ENCODE results near the gene MEIS1. TPM values are rescaled to one million over a fixed set of nuclear protein-coding genes. Genes with fewer than 3 reads are reported as not detected.

Gene MEIS1
- total RNA-seq, 1 donor from 2014 or later, result 11.8 TPM

GRCh38 chr2:66559672-66560071 is 124.7 kb downstream of the MEIS1 start:
- DNase-seq (ENCODE audit: extremely low read depth, low read depth, low spot score), result no peak

- no peak for DNase-seq (ENCODE audit: extremely low read depth, low read depth, low spot score)
These were observed 125.8 kb downstream of the MEIS1 start for GRCh38 chr2:66560683-66561082.

- DNase-seq (ENCODE audit: extremely low read depth, low read depth, low spot score), result no peak
These were observed 126.8 kb downstream of the MEIS1 start for GRCh38 chr2:66561645-66562303.

- no peak for DNase-seq (ENCODE audit: extremely low read depth, low read depth, low spot score)
These were observed 127.4 kb downstream of the MEIS1 start for GRCh38 chr2:66562304-66562685.

DNA sequence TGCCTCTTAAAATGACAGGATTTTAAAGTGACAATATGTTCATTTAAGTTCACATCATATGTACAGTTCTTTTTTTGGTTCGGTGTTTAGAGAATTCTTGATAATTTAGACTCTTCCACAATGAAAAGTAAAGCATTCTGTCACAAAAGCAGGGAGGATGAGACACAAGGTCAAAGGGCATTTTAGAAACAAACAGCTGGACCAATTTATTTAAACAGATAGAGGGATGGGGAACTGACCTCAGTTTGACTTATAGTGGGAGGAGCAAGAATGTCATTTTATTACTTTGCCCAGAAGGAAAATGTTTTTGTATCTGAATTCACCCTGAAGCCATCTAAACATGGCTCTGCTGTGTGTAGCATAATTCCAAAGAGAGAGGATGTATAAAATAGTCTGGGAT is 128.5 kb downstream of the MEIS1 start:
- no peak for DNase-seq (ENCODE audit: extremely low read depth, low read depth, low spot score)

DNA sequence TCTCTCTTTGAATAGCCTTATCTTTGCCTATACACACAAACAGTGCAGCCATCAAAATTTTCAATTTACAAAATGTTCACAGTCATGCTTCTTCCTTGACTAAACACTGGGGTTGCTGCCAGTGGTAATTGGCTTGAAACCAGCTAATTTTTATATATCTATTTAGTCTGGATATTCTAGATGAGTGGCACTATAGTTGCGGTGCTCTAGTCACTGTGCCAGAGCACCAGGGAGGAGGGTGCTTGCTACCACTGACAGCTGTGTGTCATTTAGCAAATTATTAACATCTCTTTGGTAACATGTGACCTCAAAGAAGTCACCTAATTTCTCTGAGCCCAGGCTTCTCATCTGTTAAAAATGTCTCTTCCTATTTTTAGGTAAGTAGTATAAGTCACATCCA is 130.4 kb downstream of the MEIS1 start:
- DNase-seq (ENCODE audit: extremely low read depth, low read depth, low spot score), result no peak

DNA sequence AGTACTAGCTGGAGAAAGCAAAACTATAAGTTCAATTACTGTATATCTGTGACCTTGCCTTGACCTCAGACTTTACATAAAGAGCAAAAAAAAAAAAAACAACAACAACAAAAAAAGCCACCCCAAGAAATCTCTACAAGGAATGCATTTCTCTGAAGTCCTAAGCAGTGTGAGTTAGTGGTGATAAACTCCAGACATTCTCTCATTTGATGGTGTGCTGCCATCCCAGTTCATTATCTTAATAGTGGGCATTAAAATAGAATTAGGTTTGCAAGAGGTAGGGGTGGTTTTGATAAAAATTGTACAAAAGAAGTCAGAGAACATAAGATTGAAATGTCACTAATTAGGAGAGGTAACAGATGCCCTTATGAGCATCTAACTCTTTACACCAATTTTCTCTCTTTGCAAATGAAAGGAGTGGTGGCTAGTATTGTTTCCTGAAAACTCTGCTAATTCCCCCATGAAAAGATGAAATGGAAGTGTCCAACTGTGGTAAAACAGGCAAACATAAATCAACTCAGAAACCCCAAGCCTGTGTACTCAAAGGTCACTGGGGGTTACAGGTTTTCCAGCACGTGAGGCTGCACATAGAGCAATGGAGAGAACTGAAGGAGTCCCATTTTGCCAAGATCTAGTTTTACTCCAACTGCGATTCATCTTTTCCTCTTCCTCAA is 131.9 kb downstream of the MEIS1 start:
- DNase-seq (ENCODE audit: extremely low read depth, low read depth, low spot score), result no peak

DNA sequence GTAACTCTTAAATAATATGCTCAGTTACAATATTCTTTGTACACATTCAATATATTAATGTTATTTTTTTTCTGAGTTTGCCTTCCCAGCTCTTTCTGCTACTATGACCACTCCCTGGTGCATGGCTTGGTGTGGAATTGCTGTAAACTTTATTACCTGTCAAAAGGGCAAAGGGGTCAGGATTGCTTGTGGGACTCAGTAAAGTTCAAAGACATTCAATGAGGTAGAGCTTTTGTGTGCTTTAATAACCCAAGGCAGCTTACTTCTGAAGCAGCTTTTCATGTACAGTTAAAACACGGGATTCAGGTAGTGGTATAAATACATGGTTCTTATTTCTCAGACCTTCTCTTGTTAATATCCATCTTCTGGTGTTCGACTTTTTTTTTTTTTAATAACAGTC is 132.8 kb downstream of the MEIS1 start:
- no peak for DNase-seq (ENCODE audit: extremely low read depth, low read depth, low spot score)

- no peak for DNase-seq (ENCODE audit: extremely low read depth, low read depth, low spot score)
These were observed 133.8 kb downstream of the MEIS1 start for GRCh38 chr2:66568650-66569300.

GRCh38 chr2:66569321-66569851 is 134.5 kb downstream of the MEIS1 start:
- DNase-seq (ENCODE audit: extremely low read depth, low read depth, low spot score), result no peak

DNA sequence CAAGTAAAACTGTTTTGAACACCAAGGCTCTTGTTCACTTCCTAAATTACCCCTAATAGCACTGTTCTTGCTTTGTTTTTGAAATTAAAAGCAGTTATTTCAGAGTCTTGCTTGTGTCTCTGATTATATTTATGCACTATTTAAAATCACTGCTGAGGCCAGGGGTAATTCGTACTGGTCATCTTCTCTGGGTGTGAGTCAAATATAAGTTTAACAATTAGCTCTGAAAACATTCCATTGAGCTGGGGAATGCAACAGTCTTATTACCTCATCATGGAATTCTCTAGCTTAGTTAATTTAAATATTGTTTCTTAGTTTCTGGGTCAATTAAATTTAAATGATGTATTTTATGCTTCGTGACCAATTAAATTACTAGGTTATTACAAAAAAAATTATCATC is 135.0 kb downstream of the MEIS1 start:
- no peak for DNase-seq (ENCODE audit: extremely low read depth, low read depth, low spot score)

- DNase-seq (ENCODE audit: extremely low read depth, low read depth, low spot score), result no peak
These were observed 135.5 kb downstream of the MEIS1 start for GRCh38 chr2:66570471-66570870.

GRCh38 chr2:66571918-66572317 is 137.0 kb downstream of the MEIS1 start:
- no peak for DNase-seq (ENCODE audit: extremely low read depth, low read depth, low spot score)

GRCh38 chr2:66572391-66572790 is 137.5 kb downstream of the MEIS1 start:
- no peak for DNase-seq (ENCODE audit: extremely low read depth, low read depth, low spot score)

DNA sequence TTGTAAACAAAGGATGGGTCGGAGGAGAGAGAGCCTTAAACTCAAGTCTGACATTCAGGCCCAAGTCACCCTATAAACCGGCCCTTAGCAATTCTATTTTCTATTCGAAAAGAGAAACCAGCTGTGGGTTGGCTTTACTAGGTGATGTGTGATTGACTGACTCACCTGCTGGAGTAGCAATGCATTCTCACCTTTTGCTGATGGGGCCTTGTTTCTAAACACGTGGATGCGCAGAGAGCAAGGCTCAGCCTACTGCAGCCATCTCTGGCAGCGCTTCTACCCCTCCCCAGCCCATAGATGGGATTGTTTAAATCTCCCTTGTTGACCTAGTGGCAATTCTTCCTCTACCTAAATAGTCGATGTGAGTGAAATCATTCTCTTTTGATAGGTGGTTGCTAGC is 138.5 kb downstream of the MEIS1 start:
- no peak for DNase-seq (ENCODE audit: extremely low read depth, low read depth, low spot score)

DNA sequence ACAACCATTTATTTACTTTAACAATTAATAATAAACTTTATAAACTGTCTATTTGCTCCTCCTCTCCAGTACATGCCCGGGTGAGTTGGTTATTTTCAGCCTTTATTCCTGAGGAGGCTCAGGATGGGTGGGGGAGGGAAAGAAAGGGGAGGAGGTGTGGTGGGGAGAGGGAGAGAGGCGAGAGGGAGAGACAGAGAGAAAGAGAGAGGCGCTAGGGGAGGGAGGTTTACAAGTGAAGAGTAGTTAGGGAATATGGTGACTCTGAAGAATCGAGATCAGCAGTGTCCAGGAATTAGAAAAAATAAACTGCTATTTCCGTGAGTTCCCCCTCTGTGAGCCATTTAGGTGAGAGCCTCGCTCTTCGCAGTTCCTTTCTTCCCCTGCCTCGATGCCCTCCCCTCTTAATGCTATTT is 138.9 kb downstream of the MEIS1 start:
- no peak for DNase-seq (ENCODE audit: extremely low read depth, low read depth, low spot score)

DNA sequence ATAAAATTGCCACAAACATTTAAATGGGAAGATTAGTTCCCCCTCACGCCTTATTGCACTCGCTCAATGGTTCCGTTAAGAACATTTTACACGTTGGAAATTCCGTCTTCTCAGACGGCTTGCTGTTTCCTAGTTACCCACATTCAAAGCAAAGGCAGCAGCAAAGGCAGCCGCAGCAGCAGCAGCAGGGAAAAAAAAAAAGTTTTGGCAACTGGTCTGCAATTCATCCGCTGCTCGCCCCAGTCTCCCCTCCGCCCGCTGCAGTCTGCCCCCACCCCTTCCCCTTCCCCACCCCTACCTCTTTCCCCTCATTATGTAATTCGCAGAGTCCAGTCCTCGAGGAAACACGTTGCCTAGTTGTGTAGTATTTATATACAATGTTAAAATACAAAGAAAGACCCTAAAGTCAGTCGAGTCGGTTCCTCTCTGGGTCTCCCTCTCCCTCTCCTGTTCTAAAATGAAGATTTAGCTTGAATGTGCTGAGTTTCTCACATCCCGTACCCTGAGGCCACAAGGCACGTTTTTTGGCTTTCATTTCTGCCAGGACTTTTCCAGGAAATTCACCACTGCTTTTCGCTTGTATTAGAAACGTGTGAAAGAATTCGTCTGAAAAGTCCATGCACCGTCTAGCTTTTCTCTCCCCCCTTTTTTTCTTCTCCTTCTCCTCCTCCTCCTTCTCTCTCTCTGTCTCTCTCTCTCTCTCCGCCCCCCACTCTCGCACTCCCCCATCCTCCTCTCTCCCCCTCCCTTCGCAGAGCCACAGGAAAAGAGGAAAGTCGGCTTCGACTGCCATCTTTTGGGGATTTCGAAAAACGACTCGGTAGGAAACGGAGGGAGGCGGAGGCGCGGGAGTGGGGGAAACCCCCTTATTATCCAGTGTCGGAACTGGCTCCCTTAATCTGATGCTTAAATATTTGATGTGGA is 140.0 kb downstream of the MEIS1 start:
- DNase-seq (ENCODE audit: extremely low read depth, low read depth, low spot score), result no peak

DNA sequence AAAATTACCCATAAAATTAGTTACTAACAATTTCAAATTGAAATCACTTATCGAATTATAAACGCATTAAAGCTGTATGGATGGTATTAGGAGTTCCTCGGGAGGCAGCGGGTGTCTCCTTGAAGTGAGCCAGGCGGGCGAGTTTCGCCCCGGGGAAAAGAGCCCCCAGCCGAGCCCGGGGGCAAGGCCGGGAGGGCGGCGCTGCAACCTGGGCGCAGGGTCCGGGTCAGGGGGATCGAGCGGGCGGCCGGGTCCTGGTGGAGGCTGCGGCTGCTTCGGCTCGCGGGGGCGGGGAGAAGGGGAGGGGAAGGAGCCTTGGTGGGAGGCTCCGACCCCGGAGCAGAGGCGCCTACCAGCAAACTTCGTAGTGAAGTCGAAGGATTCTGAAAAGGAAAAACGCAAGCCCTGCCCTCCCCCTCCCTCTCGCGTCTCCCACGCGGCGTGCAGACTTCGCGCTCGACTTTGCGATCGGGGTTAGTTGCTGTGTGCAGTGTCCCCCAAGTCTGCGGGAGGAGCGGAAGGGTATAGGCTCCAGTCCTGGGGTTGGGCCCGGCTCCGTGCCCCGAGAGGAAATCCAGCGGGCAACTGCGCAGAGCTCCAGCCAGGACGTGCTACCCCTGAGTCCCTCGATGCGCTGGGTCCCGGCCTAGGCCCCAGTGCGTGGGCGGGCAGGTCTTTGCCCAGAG is 140.8 kb downstream of the MEIS1 start:
- DNase-seq (ENCODE audit: extremely low read depth, low read depth, low spot score), result no peak

- DNase-seq (ENCODE audit: extremely low read depth, low read depth, low spot score), result no peak
These were observed 141.3 kb downstream of the MEIS1 start for GRCh38 chr2:66576311-66576560.

GRCh38 chr2:66576561-66577320 is 141.8 kb downstream of the MEIS1 start:
- no peak for DNase-seq (ENCODE audit: extremely low read depth, low read depth, low spot score)
